ENCODE results near the gene CCDC157. TPM values are rescaled to one million over a fixed set of nuclear protein-coding genes. Genes with fewer than 3 reads are reported as not detected.

CCDC157 gene
- polyA plus RNA-seq, 1 experiment: 1.6 TPM

DNA sequence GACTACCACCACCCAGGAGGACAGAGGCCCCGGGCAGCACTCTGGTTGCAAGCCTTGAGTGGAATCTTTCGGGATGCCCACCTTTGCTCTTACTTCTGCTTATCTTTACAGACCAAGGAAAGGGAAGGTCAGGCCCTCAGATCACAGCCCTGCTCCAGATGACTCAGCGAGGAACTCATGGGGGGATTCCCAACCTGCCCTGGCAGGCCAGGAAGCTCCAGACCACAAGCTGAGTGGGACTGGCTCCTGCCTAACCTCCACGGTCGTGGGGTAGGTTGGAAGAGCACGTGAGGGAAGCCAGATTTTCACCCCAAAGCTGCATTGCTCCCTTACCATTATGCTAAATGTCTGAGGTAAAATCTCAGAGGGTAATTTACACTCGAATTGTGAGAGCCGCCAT lies 41.9 kb upstream of the CCDC157 start:
- no peaks in the 10 kb centered on the region for H3K27me3 ChIP-seq (ENCODE audit: control insufficient read depth, insufficient read depth, low read length)
- H3K4me3 ChIP-seq (ENCODE audit: low read depth, low read length): no peak overlapping the region
- ChIA-PET CTCF (interaction anchor here (0.6 to 2.1 kb wide), 2 partner anchors 16 to 27 kb away, joined by 3 to 6 read pairs; no protein-coding TSS in a partner anchor), POLR2A (no interaction called here)
- TF ChIP-seq, protein P1, sequence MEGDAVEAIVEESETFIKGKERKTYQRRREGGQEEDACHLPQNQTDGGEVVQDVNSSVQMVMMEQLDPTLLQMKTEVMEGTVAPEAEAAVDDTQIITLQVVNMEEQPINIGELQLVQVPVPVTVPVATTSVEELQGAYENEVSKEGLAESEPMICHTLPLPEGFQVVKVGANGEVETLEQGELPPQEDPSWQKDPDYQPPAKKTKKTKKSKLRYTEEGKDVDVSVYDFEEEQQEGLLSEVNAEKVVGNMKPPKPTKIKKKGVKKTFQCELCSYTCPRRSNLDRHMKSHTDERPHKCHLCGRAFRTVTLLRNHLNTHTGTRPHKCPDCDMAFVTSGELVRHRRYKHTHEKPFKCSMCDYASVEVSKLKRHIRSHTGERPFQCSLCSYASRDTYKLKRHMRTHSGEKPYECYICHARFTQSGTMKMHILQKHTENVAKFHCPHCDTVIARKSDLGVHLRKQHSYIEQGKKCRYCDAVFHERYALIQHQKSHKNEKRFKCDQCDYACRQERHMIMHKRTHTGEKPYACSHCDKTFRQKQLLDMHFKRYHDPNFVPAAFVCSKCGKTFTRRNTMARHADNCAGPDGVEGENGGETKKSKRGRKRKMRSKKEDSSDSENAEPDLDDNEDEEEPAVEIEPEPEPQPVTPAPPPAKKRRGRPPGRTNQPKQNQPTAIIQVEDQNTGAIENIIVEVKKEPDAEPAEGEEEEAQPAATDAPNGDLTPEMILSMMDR (IDR thresholded peaks at IDR 0.05; ENCODE audit: insufficient read depth, low read depth, low read length): no peak
- DNase-seq (ENCODE audit: low read depth): no peak
- H3K36me3 ChIP-seq (ENCODE audit: control insufficient read depth, insufficient read depth, low read length): peaks cover 4% of the 10 kb centered on the region

- DNase-seq (ENCODE audit: low read depth): no peak
Observed at GRCh38 chr22:30315962-30316576, 40.7 kb upstream of the CCDC157 start.

DNA sequence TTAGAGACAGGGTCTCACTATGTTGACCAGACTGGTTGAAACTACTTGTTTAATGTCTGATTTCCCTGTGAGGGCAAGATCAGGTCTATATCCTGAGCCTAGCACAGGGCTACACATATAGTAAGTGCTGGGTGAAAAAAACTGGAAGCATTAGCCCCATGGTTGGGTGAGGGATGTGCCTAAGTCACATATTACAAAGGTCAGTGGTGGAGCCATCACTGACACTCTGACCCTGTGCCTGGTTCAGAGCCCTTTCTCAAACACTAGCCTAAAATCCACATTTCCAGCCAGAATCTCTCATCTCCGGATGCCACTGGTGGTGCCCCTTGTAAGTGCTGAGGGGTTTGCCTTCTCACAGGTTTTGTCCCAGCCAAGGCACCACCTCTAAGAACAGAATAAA lies 39.0 kb upstream of the CCDC157 start:
- CTCF ChIA-PET: interaction anchor here (0.6 kb wide), 1 partner anchor 26 kb away, joined by 3 read pairs; no protein-coding TSS in a partner anchor
- no peak for DNase-seq (ENCODE audit: low read depth)

More at GRCh38 chr22:30315962-30316576, 40.7 kb upstream of the CCDC157 start:
- Histone ChIP-seq H3K4me3 (ENCODE audit: low read depth, low read length) (no peak overlapping the region), H3K36me3 (ENCODE audit: control insufficient read depth, insufficient read depth, low read length) (peaks cover 4% of the 10 kb centered on the region), H3K27me3 (ENCODE audit: control insufficient read depth, insufficient read depth, low read length) (no peaks in the 10 kb centered on the region)
- POLR2A ChIA-PET: no interaction called here
- CTCF ChIA-PET: interaction anchor here (0.7 to 2.1 kb wide), 2 partner anchors 28 to 70 kb away, joined by 3 to 6 read pairs; no protein-coding TSS in a partner anchor
- TF ChIP-seq, protein P1 (IDR thresholded peaks at IDR 0.05; ENCODE audit: insufficient read depth, low read depth, low read length): no peak

GRCh38 chr22:30318799-30319419 lies 37.9 kb upstream of the CCDC157 start:
- TF ChIP-seq, protein P1 (IDR thresholded peaks at IDR 0.05; ENCODE audit: insufficient read depth, low read depth, low read length): no peak
- DNase-seq (ENCODE audit: low read depth): no peak
- ChIA-PET POLR2A (no interaction called here), CTCF (no interaction called here)
- H3K36me3 ChIP-seq (ENCODE audit: control insufficient read depth, insufficient read depth, low read length): peaks cover 4% of the 10 kb centered on the region
- no peaks in the 10 kb centered on the region for H3K27me3 ChIP-seq (ENCODE audit: control insufficient read depth, insufficient read depth, low read length)
- H3K4me3 ChIP-seq (ENCODE audit: low read depth, low read length): no peak overlapping the region

More for the DNA sequence above, 39.0 kb upstream of the CCDC157 start:
- POLR2A ChIA-PET: no interaction called here
- Histone ChIP-seq H3K4me3 (ENCODE audit: low read depth, low read length) (no peak overlapping the region), H3K27me3 (ENCODE audit: control insufficient read depth, insufficient read depth, low read length) (no peaks in the 10 kb centered on the region), H3K36me3 (ENCODE audit: control insufficient read depth, insufficient read depth, low read length) (peaks cover 4% of the 10 kb centered on the region)
- TF ChIP-seq, protein P1 (IDR thresholded peaks at IDR 0.05; ENCODE audit: insufficient read depth, low read depth, low read length): no peak

GRCh38 chr22:30320021-30320556 lies 36.7 kb upstream of the CCDC157 start:
- no peak for DNase-seq (ENCODE audit: low read depth)
- H3K27me3 ChIP-seq (ENCODE audit: control insufficient read depth, insufficient read depth, low read length): no peaks in the 10 kb centered on the region
- TF ChIP-seq, protein P1 (IDR thresholded peaks at IDR 0.05; ENCODE audit: insufficient read depth, low read depth, low read length): no peak
- no peak overlapping the region for H3K4me3 ChIP-seq (ENCODE audit: low read depth, low read length)
- ChIA-PET CTCF (no interaction called here), POLR2A (interaction anchor here (0.6 kb wide), 1 partner anchor 179 kb away, joined by 7 read pairs; no protein-coding TSS in a partner anchor)
- H3K36me3 ChIP-seq (ENCODE audit: control insufficient read depth, insufficient read depth, low read length): peaks cover 4% of the 10 kb centered on the region

Measured in BJ (cell line).